ENCODE measurements around the gene SRSF7.

The SRSF7 gene

DNA sequence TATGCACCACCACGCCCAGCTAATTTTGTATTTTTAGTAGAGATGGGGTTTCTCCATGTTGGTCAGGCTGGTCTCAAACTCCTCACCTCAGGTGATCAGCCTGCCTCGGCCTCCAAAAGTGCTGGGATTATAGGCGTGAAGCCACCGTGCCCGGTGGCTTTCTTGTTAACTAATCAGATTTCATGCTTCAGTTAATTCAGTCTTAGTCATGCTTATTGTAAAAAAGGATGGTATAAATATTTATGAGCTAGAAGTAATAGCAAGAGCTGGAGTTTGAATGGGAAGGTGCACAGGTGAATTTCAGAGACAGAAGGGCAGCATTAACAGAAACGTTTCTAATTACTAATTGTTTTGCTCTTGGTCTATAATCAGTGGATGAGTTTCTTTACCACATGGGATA lies 37.1 kb upstream of the SRSF7 start:
- no peak overlapping the region for H3K4me3 ChIP-seq (ENCODE audit: low read length in 2 of 2)
- peaks cover 0 to under 1% of the 10 kb centered on the region in 2 donors for H3K4me1 ChIP-seq (ENCODE audit: control insufficient read depth in 2 of 2, insufficient read depth in 2 of 2, low read length in 2 of 2)
- H3K27ac ChIP-seq (ENCODE audit: low read depth in 2 of 2, low read length in 2 of 2): no peak overlapping the region
- H3K9me3 ChIP-seq (ENCODE audit: control insufficient read depth in 2 of 2, low read length in 2 of 2): no peaks in the 10 kb centered on the region
- H3K27me3 ChIP-seq (ENCODE audit: control insufficient read depth in 2 of 2, insufficient read depth in 2 of 2, low read length in 2 of 2): no peaks in the 10 kb centered on the region
- no peaks in the 10 kb centered on the region for H3K36me3 ChIP-seq (ENCODE audit: control insufficient read depth in 2 of 2, insufficient read depth in 2 of 2, low read length in 2 of 2)
- no peak overlapping the region for H3K9ac ChIP-seq (ENCODE audit: low read depth in 1 of 2, low read length in 2 of 2)

GRCh38 chr2:38783586-38783985 lies 32.4 kb upstream of the SRSF7 start:
- Histone ChIP-seq H3K9ac (ENCODE audit: low read depth in 1 of 2, low read length in 2 of 2) (no peak overlapping the region), H3K9me3 (ENCODE audit: control insufficient read depth in 2 of 2, low read length in 2 of 2) (no peaks in the 10 kb centered on the region), H3K27ac (ENCODE audit: low read depth in 2 of 2, low read length in 2 of 2) (no peak overlapping the region), H3K4me1 (ENCODE audit: control insufficient read depth in 2 of 2, insufficient read depth in 2 of 2, low read length in 2 of 2) (peaks cover 2 to 4% of the 10 kb centered on the region in 2 donors), H3K36me3 (ENCODE audit: control insufficient read depth in 2 of 2, insufficient read depth in 2 of 2, low read length in 2 of 2) (peaks cover 4 to 5% of the 10 kb centered on the region in 2 donors), H3K4me3 (ENCODE audit: low read length in 2 of 2) (no peak overlapping the region), H3K27me3 (ENCODE audit: control insufficient read depth in 2 of 2, insufficient read depth in 2 of 2, low read length in 2 of 2) (no peaks in the 10 kb centered on the region)

- Histone ChIP-seq H3K36me3 (ENCODE audit: control insufficient read depth in 2 of 2, insufficient read depth in 2 of 2, low read length in 2 of 2) (peaks cover 4 to 5% of the 10 kb centered on the region in 2 donors), H3K9ac (ENCODE audit: low read depth in 1 of 2, low read length in 2 of 2) (peak overlapping the region; percentile 72 to 82), H3K4me3 (ENCODE audit: low read length in 2 of 2) (peak overlapping the region; percentile 70 to 99), H3K4me1 (ENCODE audit: control insufficient read depth in 2 of 2, insufficient read depth in 2 of 2, low read length in 2 of 2) (peaks cover 4 to 6% of the 10 kb centered on the region in 2 donors), H3K27me3 (ENCODE audit: control insufficient read depth in 2 of 2, insufficient read depth in 2 of 2, low read length in 2 of 2) (no peaks in the 10 kb centered on the region), H3K9me3 (ENCODE audit: control insufficient read depth in 2 of 2, low read length in 2 of 2) (no peaks in the 10 kb centered on the region), H3K27ac (ENCODE audit: low read depth in 2 of 2, low read length in 2 of 2) (no peak overlapping the region)
Measured at GRCh38 chr2:38778687-38779082, 27.5 kb upstream of the SRSF7 start.

GRCh38 chr2:38776531-38776930 lies 25.4 kb upstream of the SRSF7 start:
- H3K4me1 ChIP-seq (ENCODE audit: control insufficient read depth in 2 of 2, insufficient read depth in 2 of 2, low read length in 2 of 2): peaks cover 4 to 6% of the 10 kb centered on the region in 2 donors
- H3K9me3 ChIP-seq (ENCODE audit: control insufficient read depth in 2 of 2, low read length in 2 of 2): no peaks in the 10 kb centered on the region
- no peak overlapping the region for H3K27ac ChIP-seq (ENCODE audit: low read depth in 2 of 2, low read length in 2 of 2)
- H3K9ac ChIP-seq (ENCODE audit: low read depth in 1 of 2, low read length in 2 of 2): no peak overlapping the region
- no peaks in the 10 kb centered on the region for H3K27me3 ChIP-seq (ENCODE audit: control insufficient read depth in 2 of 2, insufficient read depth in 2 of 2, low read length in 2 of 2)
- peaks cover 2 to 4% of the 10 kb centered on the region in 2 donors for H3K36me3 ChIP-seq (ENCODE audit: control insufficient read depth in 2 of 2, insufficient read depth in 2 of 2, low read length in 2 of 2)
- no peak overlapping the region for H3K4me3 ChIP-seq (ENCODE audit: low read length in 2 of 2)

GRCh38 chr2:38775921-38776225 lies 24.7 kb upstream of the SRSF7 start:
- Histone ChIP-seq H3K27me3 (ENCODE audit: control insufficient read depth in 2 of 2, insufficient read depth in 2 of 2, low read length in 2 of 2) (no peaks in the 10 kb centered on the region), H3K9ac (ENCODE audit: low read depth in 1 of 2, low read length in 2 of 2) (no peak overlapping the region), H3K9me3 (ENCODE audit: control insufficient read depth in 2 of 2, low read length in 2 of 2) (no peaks in the 10 kb centered on the region), H3K27ac (ENCODE audit: low read depth in 2 of 2, low read length in 2 of 2) (no peak overlapping the region), H3K4me1 (ENCODE audit: control insufficient read depth in 2 of 2, insufficient read depth in 2 of 2, low read length in 2 of 2) (peaks cover 4 to 6% of the 10 kb centered on the region in 2 donors), H3K36me3 (ENCODE audit: control insufficient read depth in 2 of 2, insufficient read depth in 2 of 2, low read length in 2 of 2) (no peaks in the 10 kb centered on the region), H3K4me3 (ENCODE audit: low read length in 2 of 2) (no peak overlapping the region)

- H3K4me3 ChIP-seq (ENCODE audit: low read length in 2 of 2): no peak overlapping the region
- no peak overlapping the region for H3K9ac ChIP-seq (ENCODE audit: low read depth in 1 of 2, low read length in 2 of 2)
- no peaks in the 10 kb centered on the region for H3K9me3 ChIP-seq (ENCODE audit: control insufficient read depth in 2 of 2, low read length in 2 of 2)
- no peaks in the 10 kb centered on the region for H3K27me3 ChIP-seq (ENCODE audit: control insufficient read depth in 2 of 2, insufficient read depth in 2 of 2, low read length in 2 of 2)
- H3K27ac ChIP-seq (ENCODE audit: low read depth in 2 of 2, low read length in 2 of 2): no peak overlapping the region
- H3K36me3 ChIP-seq (ENCODE audit: control insufficient read depth in 2 of 2, insufficient read depth in 2 of 2, low read length in 2 of 2): no peaks in the 10 kb centered on the region
- H3K4me1 ChIP-seq (ENCODE audit: control insufficient read depth in 2 of 2, insufficient read depth in 2 of 2, low read length in 2 of 2): peaks cover 4 to 6% of the 10 kb centered on the region in 2 donors
Measured at GRCh38 chr2:38775097-38775920, 24.1 kb upstream of the SRSF7 start.

DNA sequence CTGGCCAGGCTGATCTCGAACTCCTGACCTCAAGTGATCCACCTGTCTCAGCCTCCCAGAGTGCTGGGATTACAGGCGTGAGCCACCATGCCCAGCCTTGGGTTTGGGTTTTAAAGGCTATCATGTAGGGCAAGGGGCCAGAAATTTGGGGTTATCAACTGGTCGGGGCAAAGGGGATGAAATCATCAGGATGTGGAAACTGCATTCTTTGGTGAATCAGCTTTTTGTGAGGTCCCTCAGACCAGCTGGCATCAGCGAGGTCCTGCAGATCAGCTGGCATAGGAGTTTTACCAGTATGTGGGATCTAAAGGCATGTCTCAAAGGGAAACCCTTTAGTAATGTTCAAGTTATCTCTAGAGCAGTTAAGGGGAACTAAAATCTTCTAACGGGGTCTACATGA lies 20.5 kb upstream of the SRSF7 start:
- H3K9me3 ChIP-seq (ENCODE audit: control insufficient read depth in 2 of 2, low read length in 2 of 2): no peaks in the 10 kb centered on the region
- no peak overlapping the region for H3K9ac ChIP-seq (ENCODE audit: low read depth in 1 of 2, low read length in 2 of 2)
- H3K27me3 ChIP-seq (ENCODE audit: control insufficient read depth in 2 of 2, insufficient read depth in 2 of 2, low read length in 2 of 2): no peaks in the 10 kb centered on the region
- no peaks in the 10 kb centered on the region for H3K36me3 ChIP-seq (ENCODE audit: control insufficient read depth in 2 of 2, insufficient read depth in 2 of 2, low read length in 2 of 2)
- no peak overlapping the region for H3K27ac ChIP-seq (ENCODE audit: low read depth in 2 of 2, low read length in 2 of 2)
- no peak overlapping the region for H3K4me3 ChIP-seq (ENCODE audit: low read length in 2 of 2)
- H3K4me1 ChIP-seq (ENCODE audit: control insufficient read depth in 2 of 2, insufficient read depth in 2 of 2, low read length in 2 of 2): no peaks in the 10 kb centered on the region

DNA sequence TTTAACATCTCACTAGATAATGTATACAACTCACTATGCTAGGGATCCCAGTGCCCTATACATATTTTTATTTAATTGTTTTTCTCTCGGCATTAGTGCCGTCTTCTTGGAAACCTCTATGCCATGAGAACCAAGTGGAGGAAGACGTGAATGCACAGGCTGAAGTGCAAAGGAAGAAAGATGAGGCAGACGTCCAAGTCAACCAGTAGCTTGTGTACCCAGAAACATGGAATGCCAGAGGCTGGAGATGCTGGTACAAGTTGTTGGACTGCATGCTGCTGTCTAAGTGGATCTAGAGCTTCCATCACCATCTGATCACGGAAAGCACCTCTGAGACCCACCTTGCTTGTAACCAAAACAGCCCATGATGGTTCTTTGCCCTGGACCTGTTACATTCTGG lies 14.4 kb upstream of the SRSF7 start:
- Histone ChIP-seq H3K9ac (ENCODE audit: low read depth in 1 of 2, low read length in 2 of 2) (no peak overlapping the region), H3K4me1 (ENCODE audit: control insufficient read depth in 2 of 2, insufficient read depth in 2 of 2, low read length in 2 of 2) (no peaks in the 10 kb centered on the region)

DNA sequence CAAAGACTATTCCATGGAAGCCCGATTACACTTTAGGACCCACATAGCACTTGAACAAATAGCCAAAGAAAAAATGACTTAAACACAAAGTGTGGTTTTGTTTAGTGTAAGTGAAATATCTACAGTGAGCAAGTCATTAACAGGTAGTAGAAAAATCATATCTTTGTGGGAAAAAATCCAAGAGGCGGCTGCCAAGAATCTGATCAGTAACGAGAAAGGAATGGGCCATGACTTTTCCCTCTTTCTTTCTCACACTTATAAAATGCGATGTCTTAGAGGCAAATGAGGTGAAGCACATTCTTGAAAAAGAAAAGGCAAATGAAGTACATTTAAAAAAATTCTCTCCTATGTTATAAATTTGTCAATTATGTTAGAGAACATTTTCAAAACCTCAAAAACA lies 14.0 kb upstream of the SRSF7 start:
- Histone ChIP-seq H3K4me1 (ENCODE audit: control insufficient read depth in 2 of 2, insufficient read depth in 2 of 2, low read length in 2 of 2) (no peaks in the 10 kb centered on the region), H3K4me3 (ENCODE audit: low read length in 2 of 2) (no peak overlapping the region), H3K27me3 (ENCODE audit: control insufficient read depth in 2 of 2, insufficient read depth in 2 of 2, low read length in 2 of 2) (no peaks in the 10 kb centered on the region), H3K36me3 (ENCODE audit: control insufficient read depth in 2 of 2, insufficient read depth in 2 of 2, low read length in 2 of 2) (no peaks in the 10 kb centered on the region), H3K9me3 (ENCODE audit: control insufficient read depth in 2 of 2, low read length in 2 of 2) (no peaks in the 10 kb centered on the region), H3K27ac (ENCODE audit: low read depth in 2 of 2, low read length in 2 of 2) (no peak overlapping the region), H3K9ac (ENCODE audit: low read depth in 1 of 2, low read length in 2 of 2) (no peak overlapping the region)

More for the DNA sequence above, 14.4 kb upstream of the SRSF7 start:
- Histone ChIP-seq H3K36me3 (ENCODE audit: control insufficient read depth in 2 of 2, insufficient read depth in 2 of 2, low read length in 2 of 2) (no peaks in the 10 kb centered on the region), H3K27me3 (ENCODE audit: control insufficient read depth in 2 of 2, insufficient read depth in 2 of 2, low read length in 2 of 2) (no peaks in the 10 kb centered on the region), H3K27ac (ENCODE audit: low read depth in 2 of 2, low read length in 2 of 2) (no peak overlapping the region), H3K9me3 (ENCODE audit: control insufficient read depth in 2 of 2, low read length in 2 of 2) (no peaks in the 10 kb centered on the region), H3K4me3 (ENCODE audit: low read length in 2 of 2) (no peak overlapping the region)

- Histone ChIP-seq H3K27me3 (ENCODE audit: control insufficient read depth in 2 of 2, insufficient read depth in 2 of 2, low read length in 2 of 2) (no peaks in the 10 kb centered on the region), H3K4me1 (ENCODE audit: control insufficient read depth in 2 of 2, insufficient read depth in 2 of 2, low read length in 2 of 2) (no peaks in the 10 kb centered on the region), H3K27ac (ENCODE audit: low read depth in 2 of 2, low read length in 2 of 2) (no peak overlapping the region), H3K9me3 (ENCODE audit: control insufficient read depth in 2 of 2, low read length in 2 of 2) (no peaks in the 10 kb centered on the region), H3K36me3 (ENCODE audit: control insufficient read depth in 2 of 2, insufficient read depth in 2 of 2, low read length in 2 of 2) (no peaks in the 10 kb centered on the region), H3K9ac (ENCODE audit: low read depth in 1 of 2, low read length in 2 of 2) (no peak overlapping the region), H3K4me3 (ENCODE audit: low read length in 2 of 2) (no peak overlapping the region)
Measured at GRCh38 chr2:38763728-38764127, 12.6 kb upstream of the SRSF7 start.

Measured in mucosa of rectum (tissue), 2 donors.